GM12864 (cell line): ENCODE results near the gene OR51A7.
"Not testable (repeated sequence)": the region's sequence is repeated elsewhere in the genome, so short reads cannot be mapped to it uniquely, and the experiment has no call there.

Experiments
- DNase-seq: peaks from one replicate; pipeline ENCODE4 v3.0.0-alpha.2; 2011; ENCODE audit warnings: low read depth
- H3K4me3 ChIP-seq: 2 replicates; pipeline ENCODE4 v1.5.1; 2011; ENCODE audit warnings: mild to moderate bottlenecking, low read depth, low read length, control low read depth
- TF ChIP-seq, protein P1 (sequence below): IDR thresholded peaks from 2 replicates; pipeline ENCODE4 v1.5.1; 2011; ENCODE audit warnings: low read depth, mild to moderate bottlenecking, moderate library complexity, low read length, control low read depth, inconsistent platforms; ENCODE audit errors: missing control alignments

OR51A7 gene

DNA sequence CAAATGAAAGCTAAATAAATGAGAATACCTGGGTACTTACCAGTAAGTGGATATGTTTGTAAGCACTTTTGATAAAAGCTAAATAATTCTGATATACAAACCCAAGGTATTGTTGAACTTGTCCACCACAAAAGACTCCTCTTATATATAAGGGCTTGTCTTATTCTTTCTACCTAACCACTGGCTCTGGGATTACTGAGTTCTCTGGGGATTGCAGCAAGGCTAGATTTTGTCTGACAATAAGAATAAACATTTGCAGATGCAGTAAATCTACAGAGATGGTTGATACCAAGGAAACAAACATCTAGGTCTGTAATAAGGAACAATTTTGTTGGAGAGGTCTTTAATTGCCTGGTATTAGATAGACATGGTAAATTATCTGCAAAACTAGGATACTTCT lies 43.9 kb downstream of the OR51A7 start, which contains the start of gene OR51A4:
OR51A4 (minus strand) TSS at position 101 of the 400 bp plus-strand sequence. CDS start 505 bp downstream, outside the sequence.
- DNase-seq: no peak
- H3K4me3 ChIP-seq: no peak within 1 kb of the TSS

DNA sequence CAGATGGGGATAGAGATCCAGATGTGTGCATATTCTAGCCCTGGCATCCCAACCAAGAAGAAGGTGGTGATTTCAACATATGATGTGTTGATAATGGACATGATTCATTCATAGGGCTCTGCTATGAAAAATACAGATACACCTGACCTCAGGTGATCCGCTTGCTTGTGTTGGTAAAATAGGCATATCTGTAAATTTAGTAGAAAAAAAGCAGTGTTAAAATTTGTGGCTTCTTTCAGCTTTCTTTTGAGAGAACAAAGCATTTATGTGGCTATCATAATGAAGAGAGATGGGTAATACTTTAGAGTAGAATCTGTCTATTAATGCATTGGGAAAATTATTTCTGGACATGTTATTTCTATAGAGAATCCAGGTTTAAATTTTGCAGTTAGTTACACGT lies 52.0 kb downstream of the OR51A7 start, which contains the start of gene OR51A2:
OR51A2 (minus strand) TSS at position 101 of the 400 bp plus-strand sequence; CDS start at position 101, 0 bp downstream.
- not testable (repeated sequence) for DNase-seq, H3K4me3 ChIP-seq

More for the DNA sequence above, 43.9 kb downstream of the OR51A7 start, which contains the start of gene OR51A4:
- TF ChIP-seq, protein P1, sequence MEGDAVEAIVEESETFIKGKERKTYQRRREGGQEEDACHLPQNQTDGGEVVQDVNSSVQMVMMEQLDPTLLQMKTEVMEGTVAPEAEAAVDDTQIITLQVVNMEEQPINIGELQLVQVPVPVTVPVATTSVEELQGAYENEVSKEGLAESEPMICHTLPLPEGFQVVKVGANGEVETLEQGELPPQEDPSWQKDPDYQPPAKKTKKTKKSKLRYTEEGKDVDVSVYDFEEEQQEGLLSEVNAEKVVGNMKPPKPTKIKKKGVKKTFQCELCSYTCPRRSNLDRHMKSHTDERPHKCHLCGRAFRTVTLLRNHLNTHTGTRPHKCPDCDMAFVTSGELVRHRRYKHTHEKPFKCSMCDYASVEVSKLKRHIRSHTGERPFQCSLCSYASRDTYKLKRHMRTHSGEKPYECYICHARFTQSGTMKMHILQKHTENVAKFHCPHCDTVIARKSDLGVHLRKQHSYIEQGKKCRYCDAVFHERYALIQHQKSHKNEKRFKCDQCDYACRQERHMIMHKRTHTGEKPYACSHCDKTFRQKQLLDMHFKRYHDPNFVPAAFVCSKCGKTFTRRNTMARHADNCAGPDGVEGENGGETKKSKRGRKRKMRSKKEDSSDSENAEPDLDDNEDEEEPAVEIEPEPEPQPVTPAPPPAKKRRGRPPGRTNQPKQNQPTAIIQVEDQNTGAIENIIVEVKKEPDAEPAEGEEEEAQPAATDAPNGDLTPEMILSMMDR: no peak

DNA sequence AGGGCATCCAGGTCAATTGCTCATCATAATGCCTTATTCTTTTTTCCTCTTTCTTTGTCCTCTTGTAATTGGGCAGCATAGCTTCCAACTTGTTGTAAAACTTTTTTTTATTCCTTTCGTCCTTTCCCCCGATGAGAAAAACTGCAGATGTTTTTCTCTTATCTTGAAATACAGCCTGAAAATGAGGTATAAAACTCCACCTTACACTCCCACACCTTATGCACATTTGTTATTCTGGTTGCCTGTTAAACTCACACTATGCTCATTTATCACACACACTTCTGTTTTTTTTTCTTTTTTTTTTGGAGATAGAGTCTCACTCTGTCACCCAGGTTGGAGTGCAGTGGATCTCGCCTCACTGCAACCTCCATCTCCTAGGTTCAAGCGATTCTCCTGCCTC lies 53.8 kb downstream of the OR51A7 start:
- no peak overlapping the region for H3K4me3 ChIP-seq
- TF ChIP-seq, protein P1: no peak
- DNase-seq: no peak
